Inflammatory macrophage (primary cell): ENCODE results near the gene FHAD1.
"Not testable (repeated sequence)": the region's sequence is repeated elsewhere in the genome, so short reads cannot be mapped to it uniquely, and the experiment has no call there.

ENCODE experiments used
- DNase-seq, 2 donors: peaks; one replicate each; pipeline ENCODE4 v3.0.0-alpha.2; 2020 to 2022

FHAD1 gene

GRCh38 chr1:15418806-15419515, 171.9 kb downstream of the FHAD1 start:
- no peak for DNase-seq

DNA sequence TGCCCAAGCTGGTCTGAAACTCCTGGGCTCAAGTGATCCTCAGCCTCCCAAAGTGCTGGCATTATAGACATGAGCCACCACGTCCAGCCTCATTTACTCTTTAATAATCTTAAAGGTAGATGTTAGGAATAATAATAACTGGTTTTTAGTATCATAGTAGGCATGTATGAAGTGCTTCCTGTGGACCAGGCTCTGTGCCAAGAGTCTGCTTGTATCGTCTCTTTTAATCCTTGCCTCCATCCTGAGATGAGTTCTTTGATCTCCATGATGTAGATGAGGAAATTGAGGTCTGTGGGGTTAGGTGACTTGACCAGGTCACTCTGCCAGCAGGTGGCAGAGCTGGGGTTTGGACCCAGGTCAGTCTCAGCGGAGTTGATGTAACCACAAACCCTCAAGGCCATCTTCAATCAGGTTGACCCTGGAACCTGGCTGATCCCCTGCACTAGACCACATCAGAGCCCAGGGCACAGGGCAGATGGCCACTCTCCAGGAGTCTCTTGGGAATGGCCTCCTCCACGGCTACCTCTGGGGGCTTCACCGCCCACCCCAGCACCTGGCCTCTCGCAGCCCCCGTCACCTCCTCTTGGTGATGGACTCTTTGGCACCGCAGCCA, 173.9 kb downstream of the FHAD1 start:
- no peak for DNase-seq

GRCh38 chr1:15422871-15423270, 175.8 kb downstream of the FHAD1 start:
- DNase-seq, result no peak

GRCh38 chr1:15423355-15424077, 176.5 kb downstream of the FHAD1 start:
- DNase-seq, result no peak

GRCh38 chr1:15424146-15424667, 177.2 kb downstream of the FHAD1 start:
- DNase-seq, result no peak

- DNase-seq, result no peak
These were observed 178.0 kb downstream of the FHAD1 start for GRCh38 chr1:15424981-15425380.

DNA sequence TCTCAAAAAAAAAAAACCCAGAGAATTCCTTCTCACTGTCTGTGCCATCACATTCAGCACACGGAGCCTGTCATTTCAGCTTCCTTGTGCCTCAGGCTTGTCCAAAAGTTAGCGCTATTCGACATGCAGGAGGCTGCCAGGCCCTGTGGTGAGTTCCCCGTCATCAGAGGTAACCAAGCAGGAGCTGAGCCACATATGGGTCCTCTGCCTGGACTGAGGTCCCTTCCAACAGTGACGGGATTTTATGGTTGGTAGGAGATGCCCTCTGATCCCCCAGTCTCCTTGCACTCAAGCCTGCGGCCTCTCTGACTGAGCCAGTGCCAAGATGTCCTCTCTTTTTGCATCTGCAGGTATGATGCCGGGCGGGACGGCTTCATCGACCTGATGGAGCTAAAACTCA, 178.5 kb downstream of the FHAD1 start:
- no peak for DNase-seq

- DNase-seq, result no peak
These were observed 178.9 kb downstream of the FHAD1 start for GRCh38 chr1:15425958-15426357.

DNA sequence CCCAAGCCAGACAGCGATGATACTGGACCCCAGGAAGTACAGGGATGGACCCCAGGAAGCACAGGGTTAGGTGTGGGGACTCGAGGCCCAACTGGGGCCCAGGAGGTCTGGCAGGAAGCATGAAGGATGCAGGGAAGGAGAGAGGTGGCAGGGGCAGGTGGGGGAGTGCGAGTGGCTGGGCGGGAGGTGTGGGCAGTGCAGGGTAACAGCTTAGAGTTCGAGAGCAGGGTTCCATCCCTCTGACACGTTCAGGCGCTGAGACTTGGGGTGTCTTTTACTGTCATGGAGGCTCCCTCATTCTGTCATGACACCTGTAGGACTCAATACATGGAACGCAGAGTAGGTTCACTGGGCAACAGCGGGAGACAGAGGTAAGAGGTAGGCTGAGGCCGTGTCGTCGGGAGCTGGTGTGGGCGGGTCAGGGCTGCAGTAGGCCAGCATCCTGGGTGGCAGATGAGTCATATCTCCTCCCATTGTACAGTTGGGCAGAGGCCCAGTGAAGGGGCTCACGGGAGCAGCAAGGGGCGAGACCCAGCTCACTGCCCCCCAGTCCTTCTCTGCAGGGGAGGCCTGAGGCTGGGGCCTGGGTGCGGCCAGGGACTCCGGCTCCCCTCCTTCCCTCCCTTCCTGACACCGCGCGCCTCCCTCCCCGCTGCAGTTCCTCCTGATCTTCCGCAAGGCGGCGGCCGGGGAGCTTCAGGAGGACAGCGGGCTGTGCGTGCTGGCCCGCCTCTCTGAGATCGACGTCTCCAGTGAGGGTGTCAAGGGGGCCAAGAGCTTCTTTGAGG, 179.7 kb downstream of the FHAD1 start:
- DNase-seq, result peak in 1 of 2 donors; percentile 23

DNA sequence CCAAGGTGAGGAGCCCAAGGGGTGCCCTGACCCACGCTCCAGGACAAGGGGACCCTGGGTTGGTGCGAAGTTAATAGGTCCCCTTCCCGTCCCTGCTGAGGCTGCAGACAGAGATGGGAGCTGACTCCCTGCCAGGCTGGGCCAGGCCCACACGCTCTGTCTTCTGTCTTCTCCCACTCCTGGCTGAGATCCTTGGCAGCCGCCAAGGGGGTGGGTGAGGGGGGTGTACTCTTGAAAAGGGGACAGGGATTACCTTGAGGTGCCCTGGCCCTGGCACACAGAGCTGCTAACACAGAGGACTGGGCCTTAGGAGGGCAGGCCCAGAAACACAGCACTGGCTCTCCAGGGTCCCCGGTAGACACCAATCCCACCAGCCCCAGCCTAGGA, 180.2 kb downstream of the FHAD1 start:
- DNase-seq, result no peak

GRCh38 chr1:15428252-15428651, 181.2 kb downstream of the FHAD1 start:
- not testable (repeated sequence) for DNase-seq

DNA sequence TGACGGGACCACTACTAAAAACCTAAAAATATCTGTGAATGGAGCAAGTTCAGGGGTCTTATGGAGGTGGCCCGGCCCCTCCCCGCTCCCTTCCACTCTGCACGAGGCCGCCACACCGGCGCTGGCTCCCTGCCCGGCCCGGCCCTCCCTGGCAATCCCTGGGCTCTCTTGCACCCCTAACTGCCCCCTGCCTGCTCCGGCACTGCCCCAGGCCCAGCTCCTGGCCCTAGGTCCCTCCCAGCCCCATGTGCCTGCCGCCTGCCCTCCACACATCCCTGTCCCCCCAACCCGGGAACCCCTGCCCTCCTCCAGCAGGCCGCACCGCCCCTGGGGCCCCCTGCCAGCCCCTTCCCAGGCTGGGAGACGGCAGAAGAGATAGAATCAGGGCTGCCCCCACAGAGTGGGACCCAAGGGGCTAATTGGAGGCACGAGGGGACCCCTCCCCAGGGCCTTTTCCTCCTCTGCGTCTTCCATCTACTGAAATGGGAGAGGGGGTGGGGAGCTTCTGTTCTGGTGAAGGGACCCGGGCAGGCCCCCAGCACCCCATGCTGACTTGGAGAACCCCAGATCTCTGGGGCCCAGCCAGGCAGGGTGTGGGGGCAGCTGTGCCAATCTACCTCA, 181.9 kb downstream of the FHAD1 start:
- no peak for DNase-seq

GRCh38 chr1:15429701-15430149, 182.7 kb downstream of the FHAD1 start:
- DNase-seq, result peak; percentile 67 to 80

- DNase-seq, result peak; percentile 66 to 71
These were observed 184.0 kb downstream of the FHAD1 start for GRCh38 chr1:15430787-15431570.

DNA sequence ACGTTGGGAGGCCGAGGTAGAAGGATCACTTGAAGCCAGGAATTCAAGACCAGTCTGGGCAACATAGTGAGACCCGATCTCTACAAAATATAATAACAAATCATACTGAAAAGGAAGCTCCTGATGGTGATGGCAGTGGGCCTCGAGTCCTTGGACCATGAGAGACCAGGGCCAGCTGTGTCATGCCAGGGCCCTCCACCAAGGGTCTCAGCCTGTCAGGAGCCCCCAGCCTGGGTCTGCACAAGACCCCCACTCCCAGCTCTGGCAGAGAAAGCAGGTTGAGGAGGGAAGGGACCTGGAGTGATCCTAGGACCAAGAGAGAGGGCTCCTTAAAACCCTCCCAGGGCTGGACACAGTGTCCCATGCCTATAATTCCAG, 184.5 kb downstream of the FHAD1 start:
- DNase-seq, result no peak

DNA sequence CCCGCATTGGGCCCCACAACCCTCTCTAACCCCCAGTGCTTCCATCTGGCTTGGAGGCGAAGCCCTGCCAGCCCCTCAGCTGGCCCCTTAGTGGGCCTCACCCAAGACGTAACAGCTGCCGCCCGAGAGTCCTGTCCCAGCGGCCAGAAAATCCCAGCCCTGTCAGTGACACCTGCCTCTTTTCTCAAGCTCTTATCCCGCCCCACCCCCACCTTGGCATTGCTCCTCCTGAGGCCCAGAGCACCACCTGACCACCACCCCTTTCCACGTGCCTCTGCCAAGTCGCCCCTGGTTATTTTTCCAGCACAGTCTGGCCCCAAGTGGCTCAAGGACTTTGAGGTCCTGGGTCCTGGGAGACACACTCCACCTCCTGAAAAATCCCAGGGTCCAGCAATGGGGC, 185.3 kb downstream of the FHAD1 start:
- DNase-seq, result no peak

- no peak for DNase-seq
These were observed 186.4 kb downstream of the FHAD1 start for GRCh38 chr1:15433471-15433870.

- peak; percentile 86 to 92 for DNase-seq
These were observed 187.7 kb downstream of the FHAD1 start for GRCh38 chr1:15434739-15435138.

DNA sequence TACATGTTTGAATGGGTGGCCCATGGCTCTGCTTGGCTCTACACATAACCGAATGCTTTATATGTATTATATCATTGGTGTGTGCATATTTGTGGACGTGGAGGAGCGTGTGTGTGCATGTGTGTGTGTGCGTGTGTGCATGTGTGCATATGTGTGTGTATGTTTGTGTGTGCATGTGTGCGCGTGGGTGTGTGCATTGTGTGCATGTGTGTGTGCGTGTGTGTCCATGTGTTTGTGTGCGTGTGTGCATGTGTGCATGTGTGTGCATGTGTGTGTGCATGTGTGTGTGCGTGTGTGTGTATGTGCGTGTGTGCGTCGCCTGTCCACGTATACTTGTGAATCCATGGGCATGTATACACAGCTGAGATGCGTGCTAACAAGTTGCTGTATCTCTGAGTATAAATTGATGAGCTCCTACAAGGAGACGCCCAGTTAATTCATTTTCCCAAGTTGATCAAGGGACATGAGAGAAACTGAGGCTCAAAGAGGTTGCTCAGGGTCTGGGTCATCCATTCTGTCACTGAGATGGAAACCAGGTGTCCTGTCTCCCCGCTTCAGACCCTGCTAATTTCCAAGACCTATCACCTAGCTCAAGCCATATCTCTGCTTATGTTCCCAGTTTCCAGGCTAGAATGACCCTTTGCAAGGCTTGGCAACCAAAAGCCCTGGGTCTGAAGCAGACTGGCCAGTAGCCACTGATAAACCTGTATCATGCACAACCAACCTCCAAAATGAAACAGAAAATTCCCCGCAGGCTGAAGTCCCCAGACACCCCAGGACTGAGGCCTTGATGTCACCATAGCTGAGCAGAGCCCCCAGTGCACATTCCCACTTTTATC, 188.4 kb downstream of the FHAD1 start:
- no peak for DNase-seq

GRCh38 chr1:15436881-15437442, 189.9 kb downstream of the FHAD1 start:
- DNase-seq, result no peak
